Brain microvascular endothelial cell (primary cell): Measurements from ENCODE around the gene SCP2D1.

Experiments used
- DNase-seq: peaks from one replicate; pipeline ENCODE4 v3.0.0-alpha.2; 2020
- H3K27ac ChIP-seq: fragments of 250-450 bp; sonication (Bioruptor Pico); 2 replicates; pipeline ENCODE4 v1.5.1; 2020; ENCODE audit warnings: mild to moderate bottlenecking, moderate library complexity
- H3K27me3 ChIP-seq: fragments of 250-450 bp; sonication (Bioruptor Pico); replicated peaks from 2 replicates; pipeline ENCODE4 v1.5.1; 2020; ENCODE audit warnings: mild to moderate bottlenecking
- H3K36me3 ChIP-seq: fragments of 250-450 bp; sonication (Bioruptor Pico); replicated peaks from 2 replicates; pipeline ENCODE4 v1.5.1; 2020; ENCODE audit warnings: mild to moderate bottlenecking
- H3K4me3 ChIP-seq: 2 replicates; pipeline ENCODE4 v1.5.1; 2011; ENCODE audit warnings: low read depth, mild to moderate bottlenecking, control low read depth, low read length, moderate library complexity
- in situ Hi-C: cut with HindIII; loops from 2 replicates; pipeline ENCODE4 v1.10.0; 2017; ENCODE audit warnings: low sequenced_read_pairs, low pct_ligation_motif_present
- TF ChIP-seq, protein P1 (sequence below): IDR thresholded peaks from 2 replicates; pipeline ENCODE4 v1.5.1; 2011; ENCODE audit warnings: low read depth, mild to moderate bottlenecking, moderate library complexity, low read length, control low read depth, inconsistent platforms; ENCODE audit errors: missing control alignments

SCP2D1 gene

GRCh38 chr20:18801516-18801915 is 12.1 kb upstream of the SCP2D1 start:
- no peak for DNase-seq
- Histone ChIP-seq H3K4me3 (no peak overlapping the region), H3K27me3 (no peaks in the 10 kb centered on the region), H3K36me3 (no peaks in the 10 kb centered on the region), H3K27ac (no peak overlapping the region)
- TF ChIP-seq, protein P1, sequence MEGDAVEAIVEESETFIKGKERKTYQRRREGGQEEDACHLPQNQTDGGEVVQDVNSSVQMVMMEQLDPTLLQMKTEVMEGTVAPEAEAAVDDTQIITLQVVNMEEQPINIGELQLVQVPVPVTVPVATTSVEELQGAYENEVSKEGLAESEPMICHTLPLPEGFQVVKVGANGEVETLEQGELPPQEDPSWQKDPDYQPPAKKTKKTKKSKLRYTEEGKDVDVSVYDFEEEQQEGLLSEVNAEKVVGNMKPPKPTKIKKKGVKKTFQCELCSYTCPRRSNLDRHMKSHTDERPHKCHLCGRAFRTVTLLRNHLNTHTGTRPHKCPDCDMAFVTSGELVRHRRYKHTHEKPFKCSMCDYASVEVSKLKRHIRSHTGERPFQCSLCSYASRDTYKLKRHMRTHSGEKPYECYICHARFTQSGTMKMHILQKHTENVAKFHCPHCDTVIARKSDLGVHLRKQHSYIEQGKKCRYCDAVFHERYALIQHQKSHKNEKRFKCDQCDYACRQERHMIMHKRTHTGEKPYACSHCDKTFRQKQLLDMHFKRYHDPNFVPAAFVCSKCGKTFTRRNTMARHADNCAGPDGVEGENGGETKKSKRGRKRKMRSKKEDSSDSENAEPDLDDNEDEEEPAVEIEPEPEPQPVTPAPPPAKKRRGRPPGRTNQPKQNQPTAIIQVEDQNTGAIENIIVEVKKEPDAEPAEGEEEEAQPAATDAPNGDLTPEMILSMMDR, result no peak
- in situ Hi-C loops, result no loop called here

DNA sequence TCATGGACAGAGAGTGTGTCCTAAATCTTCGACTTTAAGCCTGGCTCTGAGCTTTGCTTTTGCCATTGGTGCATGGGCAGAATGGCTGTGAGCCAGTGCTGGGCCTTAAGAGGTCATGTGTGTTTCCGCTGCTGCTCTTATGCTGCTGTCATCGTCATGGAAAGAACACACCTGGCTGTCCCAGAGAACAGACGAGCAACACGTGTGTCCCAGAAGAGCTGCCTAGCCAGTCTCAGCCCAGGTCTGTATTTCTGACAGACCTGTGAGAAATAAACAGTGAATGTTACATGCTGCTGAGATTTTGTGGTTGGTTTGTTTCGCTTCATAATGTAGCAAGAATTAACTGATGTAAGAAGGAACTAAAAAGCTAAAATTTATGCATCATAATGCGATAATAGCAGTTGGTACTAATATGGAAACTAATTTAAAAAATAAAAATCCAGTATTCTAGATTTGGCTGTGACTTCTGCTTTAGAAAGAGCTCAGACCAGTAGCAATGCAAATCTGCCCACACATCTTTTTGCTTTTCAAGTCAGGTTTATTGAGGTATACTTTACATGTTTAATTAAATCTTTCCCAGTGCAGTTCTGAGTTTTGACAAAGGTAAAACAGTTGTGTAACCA is 11.5 kb upstream of the SCP2D1 start:
- H3K27me3 ChIP-seq, result no peaks in the 10 kb centered on the region
- in situ Hi-C loops, result no loop called here
- TF ChIP-seq, protein P1, result no peak
- H3K27ac ChIP-seq, result no peak overlapping the region
- no peak overlapping the region for H3K4me3 ChIP-seq
- H3K36me3 ChIP-seq, result no peaks in the 10 kb centered on the region
- no peak for DNase-seq

DNA sequence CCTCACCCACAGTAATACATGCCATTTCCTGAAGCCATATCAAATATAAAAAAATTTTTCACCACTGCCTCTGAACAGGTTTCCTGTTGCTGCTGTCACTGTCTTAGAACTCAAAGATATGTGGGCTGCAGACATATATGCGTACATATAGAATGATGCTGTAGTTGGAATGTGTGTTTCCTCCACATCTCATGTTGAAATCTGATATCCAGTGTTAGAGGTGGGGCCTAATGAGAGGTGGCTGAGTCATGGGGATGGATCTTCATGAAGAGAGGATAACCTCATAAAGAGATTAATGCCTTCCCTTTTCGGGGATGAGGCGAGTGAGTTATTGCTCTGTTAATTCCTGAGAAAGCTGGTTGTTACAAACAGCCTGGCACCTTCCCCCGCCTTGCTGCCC is 7.7 kb upstream of the SCP2D1 start:
- no peak overlapping the region for H3K27ac ChIP-seq
- in situ Hi-C loops, result no loop called here
- no peaks in the 10 kb centered on the region for H3K27me3 ChIP-seq
- TF ChIP-seq, protein P1, result no peak
- no peak overlapping the region for H3K4me3 ChIP-seq
- H3K36me3 ChIP-seq, result no peaks in the 10 kb centered on the region
- DNase-seq, result peak; percentile 7

DNA sequence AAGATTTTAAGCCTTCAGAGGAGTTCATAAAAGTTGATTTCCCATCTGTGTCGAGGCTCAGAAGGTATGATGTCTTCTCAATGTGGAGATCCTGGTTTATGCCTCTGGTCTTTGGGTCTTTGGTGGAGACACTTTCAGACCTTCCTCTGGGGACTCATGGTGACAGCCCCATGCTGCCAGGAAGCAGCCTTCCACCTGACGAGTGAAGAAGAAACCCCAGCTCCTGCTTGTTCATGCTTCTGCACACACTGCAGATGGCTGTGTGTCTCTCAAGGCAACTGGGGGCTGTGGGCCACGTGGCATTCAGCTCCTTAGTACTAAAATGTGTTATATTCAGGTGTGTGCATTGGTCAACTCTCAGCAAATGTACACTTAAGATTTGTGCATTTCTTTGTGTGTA is 4.9 kb upstream of the SCP2D1 start:
- no peak for DNase-seq
- H3K4me3 ChIP-seq, result no peak overlapping the region
- no peaks in the 10 kb centered on the region for H3K36me3 ChIP-seq
- no peaks in the 10 kb centered on the region for H3K27me3 ChIP-seq
- no peak overlapping the region for H3K27ac ChIP-seq
- in situ Hi-C loops, result no loop called here
- TF ChIP-seq, protein P1, result no peak

DNA sequence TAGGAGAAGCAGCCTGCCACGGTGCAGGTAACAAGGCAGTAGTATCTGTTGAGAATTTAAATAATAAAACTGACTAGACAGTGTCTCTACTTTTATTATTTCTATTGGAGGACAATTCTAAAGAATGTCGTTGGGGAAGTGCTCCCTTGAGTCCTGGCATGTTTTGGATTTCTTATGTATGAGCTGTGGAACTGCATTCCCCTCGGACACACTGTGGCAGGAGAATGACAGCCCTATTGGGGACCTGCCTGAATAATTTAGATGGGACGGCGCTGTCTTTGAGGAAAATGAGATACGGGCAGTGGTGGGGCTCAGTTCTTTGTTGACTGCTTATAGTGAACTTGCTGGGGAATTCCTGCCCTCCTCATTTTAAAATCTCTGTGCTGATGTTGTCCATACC is 2.4 kb upstream of the SCP2D1 start:
- no peaks in the 10 kb centered on the region for H3K36me3 ChIP-seq
- no peak overlapping the region for H3K27ac ChIP-seq
- in situ Hi-C loops, result no loop called here
- TF ChIP-seq, protein P1, result no peak
- no peak for DNase-seq
- no peaks in the 10 kb centered on the region for H3K27me3 ChIP-seq
- H3K4me3 ChIP-seq, result no peak overlapping the region

DNA sequence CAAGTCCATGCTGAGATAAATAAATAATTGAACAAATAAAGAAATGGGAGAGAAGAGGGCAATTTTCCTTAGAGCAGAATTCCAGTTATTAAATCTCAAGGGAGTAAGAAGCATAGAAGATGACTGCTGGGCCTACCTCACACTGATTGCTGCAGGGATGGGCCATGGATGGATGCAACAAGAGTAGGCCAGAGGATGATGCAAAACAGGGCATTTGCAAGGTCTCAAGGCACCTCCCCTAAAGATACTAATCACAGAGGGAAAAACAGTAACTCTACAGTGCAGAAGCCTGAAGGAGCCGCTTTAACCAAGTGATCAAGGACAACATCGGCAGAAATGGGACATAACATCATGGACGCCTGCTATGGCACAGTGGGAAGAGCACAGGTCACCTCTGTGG is 1.7 kb upstream of the SCP2D1 start:
- DNase-seq, result no peak
- H3K27me3 ChIP-seq, result no peaks in the 10 kb centered on the region
- H3K27ac ChIP-seq, result no peak overlapping the region
- H3K36me3 ChIP-seq, result no peaks in the 10 kb centered on the region
- in situ Hi-C loops, result no loop called here
- TF ChIP-seq, protein P1, result no peak
- H3K4me3 ChIP-seq, result no peak overlapping the region
